ENCODE results near the gene MC3R.

The MC3R gene

GRCh38 chr20:56257604-56258003 lies 9.1 kb downstream of the MC3R start:
- no peak for DNase-seq

DNA sequence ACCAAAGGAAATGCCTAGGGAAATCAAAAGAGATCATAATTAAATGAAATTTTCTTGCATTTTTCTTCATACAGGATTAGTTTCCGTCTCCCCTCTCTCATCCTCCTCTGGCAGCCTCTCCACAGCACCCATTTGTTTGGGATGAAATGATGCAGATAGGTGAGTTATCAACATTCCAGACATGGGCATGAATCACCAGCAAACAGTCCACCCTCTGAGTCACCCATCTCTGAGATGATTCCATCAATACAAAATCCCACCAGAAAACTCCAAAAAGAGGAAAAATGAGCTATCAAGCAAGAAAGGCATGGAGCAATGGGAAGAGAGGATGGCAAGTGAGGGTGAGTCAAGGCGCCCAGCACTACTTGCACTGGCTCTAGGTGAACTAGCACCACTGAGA lies 11.4 kb downstream of the MC3R start:
- DNase-seq: no peak

GRCh38 chr20:56268536-56268935 lies 20.0 kb downstream of the MC3R start:
- no peak for DNase-seq

GRCh38 chr20:56271974-56272373 lies 23.4 kb downstream of the MC3R start:
- no peak for DNase-seq

GRCh38 chr20:56273491-56273890 lies 25.0 kb downstream of the MC3R start:
- DNase-seq: no peak

DNA sequence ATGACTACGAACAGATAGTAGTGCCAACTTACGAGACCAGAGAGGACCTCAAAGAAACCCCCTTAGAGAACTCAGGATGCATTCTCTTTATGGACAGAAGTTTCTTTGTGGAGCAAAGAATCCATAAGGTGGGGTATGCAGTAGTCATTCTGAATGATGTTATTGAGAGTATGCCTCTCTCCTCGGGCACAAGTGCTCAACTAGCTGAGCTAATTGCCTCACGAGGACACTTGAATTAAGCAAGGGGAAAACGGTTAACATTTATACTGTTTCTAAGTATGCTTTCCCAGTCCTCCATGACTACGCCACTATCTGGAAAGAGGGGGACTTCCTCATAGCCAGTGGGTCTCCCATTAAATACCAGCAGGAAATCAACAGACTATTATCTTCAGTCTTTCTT lies 25.6 kb downstream of the MC3R start:
- DNase-seq: no peak

DNA sequence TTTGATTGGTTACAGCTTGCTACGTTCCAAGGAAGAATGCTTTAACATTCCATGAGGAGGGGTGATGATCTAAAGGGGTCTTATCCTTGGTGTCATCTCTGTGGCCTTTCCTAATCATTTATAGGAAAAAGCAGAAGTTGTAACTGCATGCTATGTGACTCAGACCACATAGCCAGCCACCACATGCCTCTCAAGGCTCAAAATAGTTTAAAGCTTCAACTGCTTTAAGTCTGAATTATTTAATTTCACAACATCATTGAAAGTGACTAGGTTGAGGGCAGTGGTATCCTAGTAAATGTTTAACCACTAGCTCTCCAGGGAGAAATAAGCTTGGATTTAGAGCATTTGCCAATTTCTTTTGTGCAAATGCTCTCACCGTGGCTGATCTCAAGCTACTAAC lies 29.7 kb downstream of the MC3R start:
- DNase-seq: no peak

DNA sequence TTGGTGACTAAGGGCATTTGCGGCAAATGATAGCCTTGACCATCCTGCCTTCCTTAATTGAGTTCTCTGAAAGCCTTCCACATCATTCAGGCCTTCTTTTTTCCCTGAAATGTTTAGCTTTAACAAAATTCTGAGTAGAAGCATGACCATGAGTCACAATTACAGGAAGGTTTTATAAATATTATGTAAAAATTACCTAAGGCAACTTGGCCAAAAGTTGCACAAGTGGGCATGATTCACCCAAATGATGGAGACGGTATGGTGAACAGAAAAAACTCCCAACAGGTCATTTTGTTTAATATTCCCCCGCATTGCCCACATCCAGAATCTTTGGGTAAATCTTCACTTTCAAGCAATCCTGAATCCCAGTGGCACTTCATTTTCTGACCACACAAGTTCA lies 37.0 kb downstream of the MC3R start:
- no peak for DNase-seq

DNA sequence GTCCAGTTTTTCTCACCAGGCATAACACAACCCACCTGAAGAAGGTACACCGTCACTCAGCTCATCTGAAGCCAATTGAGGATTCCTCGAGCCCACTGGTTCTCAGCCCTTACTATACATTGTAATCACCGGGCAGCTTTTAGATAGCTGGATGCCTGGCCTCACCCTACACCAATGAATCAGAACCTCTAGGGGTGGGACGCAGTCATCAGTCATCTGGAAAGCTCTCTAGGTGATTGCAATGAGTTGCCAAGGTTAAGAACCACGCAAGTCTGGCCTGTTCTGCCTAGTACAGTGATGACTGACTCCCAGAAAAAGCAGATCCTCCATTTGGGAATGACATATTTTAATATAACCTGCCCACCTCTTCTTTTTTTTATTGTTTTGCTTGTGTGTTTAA lies 41.1 kb downstream of the MC3R start:
- no peak for DNase-seq

- no peak for DNase-seq
Observed at GRCh38 chr20:56299362-56299761, 50.8 kb downstream of the MC3R start.
